HG03342 (cell line): ENCODE results near the gene HOXA4.

Experiments used
- ATAC-seq: cut with Tn5 transposase; IDR thresholded peaks from one replicate; pipeline ENCODE4 v1.9.1; 2021; ENCODE audit warnings: mild to moderate bottlenecking, moderate library complexity; ENCODE audit not compliant: unreplicated experiment

HOXA4 gene

GRCh38 chr7:27147199-27148030, 16.9 kb upstream of the HOXA4 start, which contains the start of gene HOXA6:
Gene HOXA6 (minus strand): TSS chr7:27147774. CDS start chr7:27147749, 25 bp downstream.
- no peak for ATAC-seq

GRCh38 chr7:27146491-27147198, 16.1 kb upstream of the HOXA4 start:
- ATAC-seq, result no peak

GRCh38 chr7:27145914-27146412, 15.4 kb upstream of the HOXA4 start:
- ATAC-seq, result no peak

GRCh38 chr7:27145165-27145913, 14.8 kb upstream of the HOXA4 start:
- ATAC-seq, result no peak

- ATAC-seq, result no peak
Measured at GRCh38 chr7:27144781-27145164, 14.2 kb upstream of the HOXA4 start.

GRCh38 chr7:27143950-27144780, 13.6 kb upstream of the HOXA4 start:
- no peak for ATAC-seq

- no peak for ATAC-seq
Measured at GRCh38 chr7:27143023-27143949, 12.7 kb upstream of the HOXA4 start, which contains the start of gene HOXA5. Gene HOXA5 (minus strand): TSS chr7:27143681. CDS start chr7:27143607, 74 bp downstream.

- no peak for ATAC-seq
Measured at GRCh38 chr7:27142580-27143022, 12.0 kb upstream of the HOXA4 start.

- ATAC-seq, result no peak
Measured at GRCh38 chr7:27141923-27142579, 11.5 kb upstream of the HOXA4 start.

- ATAC-seq, result no peak
Measured at GRCh38 chr7:27141137-27141922, 10.8 kb upstream of the HOXA4 start.

- ATAC-seq, result no peak
Measured at GRCh38 chr7:27140126-27140857, 9.7 kb upstream of the HOXA4 start.

- ATAC-seq, result no peak
Measured at GRCh38 chr7:27139334-27140125, 9.0 kb upstream of the HOXA4 start.

- no peak for ATAC-seq
Measured at GRCh38 chr7:27138985-27139333, 8.4 kb upstream of the HOXA4 start.

- ATAC-seq, result no peak
Measured at GRCh38 chr7:27138472-27138871, 7.9 kb upstream of the HOXA4 start.

GRCh38 chr7:27137640-27138315, 7.2 kb upstream of the HOXA4 start:
- ATAC-seq, result no peak

- ATAC-seq, result no peak
Measured at GRCh38 chr7:27134392-27134791, 3.8 kb upstream of the HOXA4 start.
